NCI-H146 (cell line): ENCODE results near the gene CLEC2B.

Experiments
- DNase-seq: peaks from one replicate; lab custom pipeline; 2025; lab: John Stamatoyannopoulos, UW

Gene CLEC2B

DNA sequence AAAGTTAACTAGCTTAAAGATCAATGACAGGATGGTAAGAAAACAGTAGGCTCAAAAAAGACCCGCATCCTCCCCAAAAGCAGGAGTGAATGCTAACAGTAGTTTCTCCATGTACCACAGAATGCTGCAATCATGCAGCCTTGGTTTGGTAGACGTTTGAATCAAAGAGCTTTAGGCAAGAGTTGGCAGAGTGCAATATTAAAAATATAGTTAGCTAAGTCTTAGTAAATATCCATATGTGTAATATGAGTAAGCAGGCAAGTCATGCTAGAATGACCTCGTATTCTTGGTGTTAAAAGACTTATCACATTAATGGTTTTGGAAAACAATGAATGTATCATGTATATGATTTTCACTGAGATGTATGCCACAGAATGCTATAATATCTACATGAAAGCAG is 60.6 kb downstream of the CLEC2B start:
- DNase-seq: no peak

GRCh38 chr12:9806714-9807113 is 62.4 kb downstream of the CLEC2B start:
- no peak for DNase-seq

- DNase-seq: no peak
Observed at GRCh38 chr12:9805883-9806282, 63.3 kb downstream of the CLEC2B start.
